Choroid plexus epithelial cell (primary cell): ENCODE results near the gene SAMD14.
A peak's percentile ranks its signal among the peaks of the same experiment; 100 is the strongest.

Source experiments
- DNase-seq: peaks from one replicate; pipeline ENCODE4 v3.0.0-alpha.2; 2010; ENCODE audit warnings: low read depth
- H3K4me3 ChIP-seq: 2 replicates; pipeline ENCODE4 v1.5.1; 2011; ENCODE audit warnings: low read depth, mild to moderate bottlenecking, control low read depth, low read length, moderate library complexity
- TF ChIP-seq, protein P1 (sequence below): conservative IDR thresholded peaks from 2 replicates; pipeline ENCODE4 v1.5.1; 2011; ENCODE audit warnings: low read depth, mild to moderate bottlenecking, control low read depth, inconsistent platforms, low read length, moderate library complexity

Gene SAMD14

DNA sequence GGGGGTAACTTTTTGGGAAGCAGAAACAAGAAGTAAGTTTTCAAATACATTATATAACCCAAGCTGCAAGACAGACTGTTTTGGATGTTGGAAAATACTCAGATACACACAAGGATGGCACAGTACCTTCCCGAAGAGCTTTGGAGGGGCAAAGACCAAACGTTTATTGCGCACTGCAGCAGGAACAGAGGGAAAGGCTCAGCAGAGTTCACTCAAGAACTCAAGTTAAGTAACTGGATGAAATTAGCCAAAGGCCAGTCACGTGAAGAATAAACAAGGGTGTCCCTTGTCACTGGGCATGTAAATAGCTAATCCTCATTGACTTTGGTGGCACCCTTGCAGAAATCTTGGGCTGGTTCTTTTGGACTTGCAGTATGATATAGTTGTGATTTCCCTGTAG is 32.0 kb downstream of the SAMD14 start:
- TF ChIP-seq, protein P1, sequence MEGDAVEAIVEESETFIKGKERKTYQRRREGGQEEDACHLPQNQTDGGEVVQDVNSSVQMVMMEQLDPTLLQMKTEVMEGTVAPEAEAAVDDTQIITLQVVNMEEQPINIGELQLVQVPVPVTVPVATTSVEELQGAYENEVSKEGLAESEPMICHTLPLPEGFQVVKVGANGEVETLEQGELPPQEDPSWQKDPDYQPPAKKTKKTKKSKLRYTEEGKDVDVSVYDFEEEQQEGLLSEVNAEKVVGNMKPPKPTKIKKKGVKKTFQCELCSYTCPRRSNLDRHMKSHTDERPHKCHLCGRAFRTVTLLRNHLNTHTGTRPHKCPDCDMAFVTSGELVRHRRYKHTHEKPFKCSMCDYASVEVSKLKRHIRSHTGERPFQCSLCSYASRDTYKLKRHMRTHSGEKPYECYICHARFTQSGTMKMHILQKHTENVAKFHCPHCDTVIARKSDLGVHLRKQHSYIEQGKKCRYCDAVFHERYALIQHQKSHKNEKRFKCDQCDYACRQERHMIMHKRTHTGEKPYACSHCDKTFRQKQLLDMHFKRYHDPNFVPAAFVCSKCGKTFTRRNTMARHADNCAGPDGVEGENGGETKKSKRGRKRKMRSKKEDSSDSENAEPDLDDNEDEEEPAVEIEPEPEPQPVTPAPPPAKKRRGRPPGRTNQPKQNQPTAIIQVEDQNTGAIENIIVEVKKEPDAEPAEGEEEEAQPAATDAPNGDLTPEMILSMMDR = no peak
- DNase-seq = no peak
- H3K4me3 ChIP-seq = no peak overlapping the region

DNA sequence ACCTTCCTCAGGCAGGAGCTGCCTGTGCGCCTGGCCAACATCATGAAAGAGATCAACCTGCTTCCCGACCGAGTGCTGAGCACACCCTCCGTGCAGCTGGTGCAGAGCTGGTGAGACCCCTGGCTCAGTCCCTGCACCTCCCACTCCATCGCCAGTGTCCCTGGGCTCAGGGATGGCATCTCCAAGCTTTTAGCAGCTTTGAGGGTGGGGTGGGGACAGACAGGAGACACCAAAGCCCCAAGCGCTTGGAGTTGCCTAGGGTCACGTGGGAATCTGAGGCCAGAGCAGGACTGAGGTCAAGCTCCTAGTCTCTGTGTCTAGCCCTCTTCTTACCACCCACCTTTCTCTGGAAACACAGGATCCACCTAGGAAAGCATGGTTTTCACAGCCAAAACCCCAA is 32.5 kb downstream of the SAMD14 start:
- TF ChIP-seq, protein P1 = no peak
- no peak for DNase-seq
- H3K4me3 ChIP-seq = no peak overlapping the region

DNA sequence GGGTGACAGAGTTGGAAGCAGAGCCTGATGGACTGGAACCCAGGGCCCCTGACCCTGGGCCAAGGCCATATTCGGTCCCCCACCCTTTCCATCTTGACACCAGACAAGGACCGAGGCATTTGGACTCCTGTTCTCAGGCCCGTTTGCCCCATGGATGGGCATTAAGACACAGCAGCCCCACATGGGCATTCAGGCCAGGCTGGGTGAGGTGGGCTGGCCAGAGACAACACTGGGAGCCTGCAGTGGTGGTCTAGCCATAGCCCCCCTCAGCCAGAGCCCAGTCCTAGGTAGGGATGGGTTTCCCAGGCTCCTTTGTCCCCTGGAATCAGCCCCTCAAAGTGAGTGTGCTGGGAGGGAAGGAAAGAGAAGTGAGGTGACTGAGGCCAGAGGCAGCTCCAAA is 33.2 kb downstream of the SAMD14 start:
- no peak overlapping the region for H3K4me3 ChIP-seq
- TF ChIP-seq, protein P1 = no peak
- no peak for DNase-seq

DNA sequence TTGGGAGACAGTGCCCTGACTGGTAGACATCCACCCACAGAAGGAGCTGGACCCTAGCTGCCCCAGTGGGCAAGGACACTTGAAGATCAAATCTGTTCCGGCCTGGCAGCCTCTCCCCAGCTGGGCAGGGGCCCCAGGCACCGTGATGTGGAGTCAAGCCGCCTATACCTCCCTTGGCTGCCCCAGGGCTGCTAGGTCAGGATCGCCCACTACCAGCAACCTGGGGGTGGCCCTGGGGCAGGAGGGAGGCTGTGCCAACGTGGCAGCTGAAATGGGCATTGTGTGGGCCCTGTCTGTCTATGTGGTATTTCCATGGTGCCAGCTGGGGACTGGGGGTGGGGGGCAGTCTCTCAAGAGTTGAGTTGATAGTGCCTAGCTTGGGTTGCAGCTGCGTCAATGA is 33.9 kb downstream of the SAMD14 start:
- TF ChIP-seq, protein P1 = no peak
- H3K4me3 ChIP-seq = peak overlapping the region; percentile 99
- no peak for DNase-seq

DNA sequence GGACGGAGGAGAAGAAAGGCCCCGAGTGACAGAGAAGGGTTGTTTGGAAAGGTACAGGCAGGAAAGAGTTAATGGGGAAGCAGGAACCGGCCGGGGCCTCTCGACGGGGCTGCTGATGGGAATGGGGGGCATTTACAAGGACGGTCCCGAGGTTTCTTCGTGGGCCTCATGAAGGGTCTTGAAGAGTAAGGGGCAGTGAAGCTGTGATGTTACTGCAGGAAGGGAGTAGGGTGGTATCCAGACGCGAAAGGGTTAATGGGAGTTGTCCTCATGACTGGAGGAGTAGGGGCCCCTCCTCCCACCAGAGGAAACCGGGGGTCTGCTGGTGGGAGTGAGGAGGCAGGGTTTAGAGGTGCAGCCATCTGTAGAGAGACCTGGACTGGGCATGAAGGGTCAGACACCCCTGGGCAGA is 34.3 kb downstream of the SAMD14 start:
- TF ChIP-seq, protein P1 = no peak
- H3K4me3 ChIP-seq = peak overlapping the region; percentile 99
- peak; percentile 40 for DNase-seq

DNA sequence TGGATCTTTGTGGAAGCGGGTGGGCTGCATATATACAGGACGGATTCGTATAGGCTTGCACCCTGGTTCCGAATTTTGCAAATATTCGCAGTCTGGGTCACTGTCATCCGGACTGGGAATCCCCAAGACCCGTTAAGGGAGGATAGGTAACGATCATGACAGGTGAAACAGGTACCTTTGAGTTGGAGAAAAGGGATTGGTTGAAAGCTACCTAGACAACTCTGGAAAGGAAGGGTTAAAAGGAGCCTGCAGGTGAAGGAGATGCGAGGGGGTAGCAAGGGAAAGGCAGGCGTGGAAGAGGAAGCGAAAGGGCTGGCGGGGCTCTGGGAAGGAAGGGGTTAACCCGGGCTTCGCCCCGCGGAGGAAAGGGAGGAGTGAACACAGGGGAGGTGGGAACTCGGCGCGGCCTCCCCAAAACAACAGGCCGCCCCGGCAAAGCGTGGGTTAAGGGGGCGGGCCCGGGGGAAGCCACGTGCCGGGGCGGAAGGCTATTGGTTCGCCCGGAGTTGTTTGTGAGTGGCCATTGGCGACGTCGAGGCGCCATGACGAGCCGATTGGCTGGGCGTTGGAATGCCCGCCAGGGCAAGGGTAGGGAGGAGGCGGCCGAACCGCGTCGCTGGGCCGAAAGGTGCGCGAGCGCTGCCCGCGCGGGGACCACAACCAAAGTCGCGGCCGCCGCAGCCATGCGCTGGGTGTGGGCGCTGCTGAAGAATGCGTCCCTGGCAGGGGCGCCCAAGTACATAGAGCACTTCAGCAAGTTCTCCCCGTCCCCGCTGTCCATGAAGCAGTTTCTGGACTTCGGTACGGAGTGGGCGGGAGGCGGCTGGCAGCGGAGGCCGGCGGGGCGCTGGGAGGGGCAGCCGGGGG is 35.0 kb downstream of the SAMD14 start, which contains the start of gene PDK2:
TSS of gene PDK2 (plus strand) at position 599 of the 867 bp plus-strand sequence. CDS start at position 684, 85 bp downstream.
- DNase-seq = peak; percentile 98
- TF ChIP-seq, protein P1 = no peak
- peak within 1 kb of the TSS; percentile 99 for H3K4me3 ChIP-seq

DNA sequence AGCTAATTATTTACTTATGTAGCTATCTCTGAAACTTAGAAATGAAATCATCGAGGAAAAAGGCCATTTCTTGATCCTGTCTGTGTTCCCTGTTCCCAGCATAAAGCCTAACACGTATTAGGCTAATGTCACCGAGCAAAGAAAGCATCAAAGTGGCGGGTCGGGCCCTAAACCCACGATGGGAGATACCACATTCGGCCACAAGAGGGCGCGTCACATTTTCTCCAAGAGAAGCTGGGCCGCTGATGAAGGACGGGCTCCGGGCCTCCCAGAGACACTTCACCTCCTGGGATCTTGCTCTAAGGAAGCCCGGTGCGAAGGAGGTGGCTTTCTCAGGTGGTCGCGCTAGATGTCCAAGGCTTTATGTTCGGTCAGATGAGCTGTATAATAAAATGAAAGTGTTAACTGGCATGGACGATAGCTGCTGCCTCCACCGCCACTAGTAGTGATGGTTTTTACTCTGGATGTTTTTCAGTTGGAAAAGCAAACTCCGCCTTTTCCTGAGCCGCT is 35.7 kb downstream of the SAMD14 start:
- TF ChIP-seq, protein P1 = peak; percentile 79
- H3K4me3 ChIP-seq = peak overlapping the region; percentile 99
- peak; percentile 88 for DNase-seq
